SIG-M5 treated with dmso at 0.1 percent for 504 hours (cell line): ENCODE results near the gene MAP3K6.

Source experiments
- DNase-seq: peaks from one replicate; lab custom pipeline; 2025; ENCODE audit not compliant: unreplicated experiment; lab: John Stamatoyannopoulos, UW

Gene MAP3K6

DNA sequence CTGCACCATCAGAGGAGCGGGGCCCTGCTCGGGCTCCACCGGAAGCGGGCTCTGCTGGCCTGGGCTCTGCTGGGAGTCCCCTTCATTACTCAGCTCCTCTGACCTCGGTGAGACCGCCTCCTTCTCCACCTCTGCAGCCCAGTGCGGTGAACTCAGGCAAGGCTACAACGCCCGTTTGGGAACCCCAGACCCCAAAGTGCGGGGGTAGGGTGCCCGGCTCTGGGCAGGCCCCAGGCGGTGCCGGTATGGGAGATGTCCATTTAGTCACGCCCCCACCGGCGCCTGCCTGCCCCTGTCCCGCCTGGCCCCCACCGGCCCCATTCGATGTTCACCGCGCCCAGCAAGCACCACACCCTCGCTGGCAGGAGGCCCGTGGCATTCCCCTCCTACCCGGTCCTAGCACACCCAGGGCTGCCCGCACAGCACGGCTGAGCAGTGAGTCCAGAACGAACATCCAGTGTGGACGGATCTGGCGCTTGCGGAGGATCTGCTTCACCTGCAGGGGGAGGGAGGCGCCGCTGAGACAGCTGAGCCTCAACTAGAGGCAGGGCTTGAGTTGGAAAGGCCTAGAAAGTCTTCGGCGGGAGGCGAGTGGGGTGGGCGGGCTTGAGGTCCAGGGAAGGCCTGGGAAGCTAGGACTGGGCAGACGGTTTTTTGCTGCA lies 10.0 kb downstream of the MAP3K6 start:
- DNase-seq, result no peak

- DNase-seq, result no peak
Observed at GRCh38 chr1:27356277-27356618, 10.5 kb downstream of the MAP3K6 start.

DNA sequence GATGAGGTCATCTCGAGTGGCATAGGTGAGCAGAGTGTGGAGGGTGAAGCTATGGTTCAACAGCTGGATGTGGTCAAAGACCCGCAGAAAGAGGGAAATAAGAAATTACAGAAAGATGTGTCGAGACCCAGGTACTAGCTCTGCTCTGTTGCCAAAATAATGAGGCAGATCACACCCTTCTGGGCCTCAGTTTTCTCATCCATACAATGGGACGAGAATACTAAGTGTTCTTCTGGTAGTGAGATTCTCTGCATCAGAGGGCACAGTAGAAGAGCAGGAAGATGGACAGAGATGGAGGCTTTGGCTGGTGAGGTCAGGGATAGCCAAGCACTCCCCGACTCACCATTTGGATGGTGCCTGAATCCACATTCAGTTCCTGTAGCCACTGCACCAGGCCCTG lies 11.1 kb downstream of the MAP3K6 start:
- DNase-seq, result no peak

DNA sequence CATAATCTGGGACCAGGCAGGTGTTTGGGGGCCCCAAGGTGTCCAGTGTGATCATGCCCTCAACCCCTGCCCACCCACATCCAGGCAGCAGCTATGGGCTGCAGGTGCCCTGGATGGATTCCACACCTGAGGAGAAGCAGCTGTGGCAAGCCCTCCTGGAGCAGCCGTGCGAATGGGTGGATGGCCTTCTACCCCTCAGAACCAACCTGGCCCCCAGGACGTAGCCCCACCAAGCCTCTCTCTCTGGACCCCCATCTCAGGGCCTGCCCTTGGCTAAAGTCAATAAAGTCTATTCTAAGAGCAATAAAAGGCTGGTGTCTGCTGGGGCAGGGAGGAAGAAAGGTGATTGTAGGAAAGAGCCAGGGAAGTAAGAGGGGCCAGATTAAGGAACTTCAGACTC lies 13.1 kb downstream of the MAP3K6 start:
- no peak for DNase-seq

DNA sequence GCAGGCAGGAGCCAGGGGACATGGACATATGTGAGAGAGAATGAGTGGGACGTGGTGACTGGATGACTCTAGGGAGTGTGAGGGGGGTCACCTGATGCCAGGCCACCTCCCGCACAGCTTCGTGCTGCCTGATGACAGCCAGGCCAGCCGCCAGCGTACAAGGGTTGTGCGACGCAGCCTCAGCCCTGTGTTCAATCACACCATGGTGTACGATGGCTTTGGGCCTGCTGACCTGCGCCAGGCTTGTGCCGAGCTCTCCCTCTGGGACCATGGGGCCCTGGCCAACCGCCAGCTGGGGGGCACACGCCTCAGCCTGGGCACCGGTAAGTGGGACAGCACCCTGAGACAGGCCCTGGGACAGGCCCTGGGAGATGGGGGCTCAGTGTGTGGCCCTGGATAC lies 13.6 kb downstream of the MAP3K6 start:
- no peak for DNase-seq

DNA sequence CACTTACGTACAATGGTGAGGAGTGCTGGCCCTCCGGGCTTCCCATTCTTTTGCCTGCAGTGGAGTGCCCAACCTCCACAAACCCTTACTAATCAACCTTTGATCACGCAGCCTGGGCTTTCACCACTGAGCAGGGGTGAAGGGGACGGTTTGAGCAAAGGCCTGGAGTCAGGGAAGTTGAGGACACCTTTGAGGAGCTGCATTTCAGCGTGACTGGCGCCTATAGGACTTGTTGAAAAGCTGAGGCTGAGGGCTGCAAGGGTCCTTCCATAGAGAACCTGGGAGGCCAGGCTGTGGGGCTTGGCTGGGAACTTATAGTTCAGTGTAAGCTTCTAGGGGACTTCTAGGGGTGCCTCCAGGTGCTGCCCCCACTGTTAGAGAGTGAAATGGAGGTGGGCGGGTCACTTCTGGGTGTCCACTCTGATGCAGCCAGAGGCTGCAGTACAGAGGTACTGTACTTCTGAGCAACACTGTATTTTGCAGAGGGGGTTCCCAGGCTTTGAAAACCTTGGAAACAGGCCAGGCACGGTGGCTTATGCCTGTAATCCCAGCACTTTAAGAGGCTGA lies 15.1 kb downstream of the MAP3K6 start:
- DNase-seq, result no peak

DNA sequence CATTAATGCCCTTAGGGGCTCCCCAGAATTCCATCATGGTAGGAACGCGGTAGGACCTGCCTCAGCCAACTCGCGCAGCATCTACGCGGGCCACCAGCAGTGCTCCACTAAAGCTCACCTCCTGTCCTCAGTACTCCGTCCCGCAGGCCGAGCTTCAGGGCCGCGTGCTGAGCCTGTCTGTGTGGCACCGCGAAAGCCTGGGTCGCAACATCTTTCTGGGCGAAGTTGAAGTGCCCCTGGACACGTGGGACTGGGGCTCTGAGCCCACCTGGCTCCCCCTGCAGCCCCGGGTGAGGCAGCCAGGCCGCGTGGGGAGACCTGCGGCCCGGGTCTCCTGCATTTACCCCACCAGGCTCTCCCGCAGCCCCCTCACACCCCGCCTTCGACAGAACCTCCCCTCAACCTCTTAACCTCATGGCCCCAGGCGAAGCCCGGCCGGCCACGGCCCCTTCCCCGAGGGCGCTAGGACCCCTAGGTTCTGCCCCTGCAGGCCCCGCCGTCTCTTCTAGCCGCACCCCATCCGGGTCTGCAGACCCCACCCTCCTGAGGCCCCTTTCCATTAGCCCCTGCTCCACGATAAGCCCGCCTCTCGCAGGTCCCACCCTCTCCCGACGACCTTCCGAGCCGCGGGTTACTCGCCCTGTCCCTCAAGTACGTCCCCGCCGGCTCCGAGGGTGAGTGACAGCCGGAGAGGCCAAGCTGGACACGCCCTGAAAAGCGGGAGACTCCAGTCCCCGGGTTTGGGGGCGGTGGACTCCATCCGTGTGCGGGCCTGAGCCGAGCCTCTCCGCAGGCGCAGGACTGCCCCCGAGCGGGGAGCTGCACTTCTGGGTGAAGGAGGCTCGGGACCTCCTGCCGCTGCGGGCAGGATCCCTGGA lies 15.9 kb downstream of the MAP3K6 start:
- DNase-seq, result no peak

- no peak for DNase-seq
Observed at GRCh38 chr1:27349784-27350662, 16.7 kb downstream of the MAP3K6 start.

- peak; percentile 8 for DNase-seq
Observed at GRCh38 chr1:27348861-27349783, 17.6 kb downstream of the MAP3K6 start.

GRCh38 chr1:27346991-27347624 lies 19.7 kb downstream of the MAP3K6 start:
- no peak for DNase-seq

DNA sequence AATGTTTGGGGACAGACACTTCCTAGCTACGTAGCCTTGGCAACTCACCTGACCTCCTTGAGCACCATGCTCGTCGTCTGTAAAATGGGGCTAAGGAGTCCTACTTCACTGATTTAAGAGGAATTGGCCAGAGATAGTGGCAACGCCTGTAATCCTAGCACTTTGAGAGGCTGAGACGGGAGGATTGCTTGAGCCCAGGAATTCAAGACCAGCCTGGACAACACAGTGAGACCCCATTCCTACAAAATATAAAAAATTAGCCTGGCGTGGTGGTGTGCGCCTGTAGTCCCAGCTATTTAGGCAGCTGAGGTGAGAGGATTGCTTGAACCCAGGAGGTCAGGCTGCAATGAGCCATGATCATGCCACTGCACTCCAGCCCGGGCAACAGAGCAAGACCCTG lies 20.4 kb downstream of the MAP3K6 start:
- DNase-seq, result no peak

- no peak for DNase-seq
Observed at GRCh38 chr1:27345272-27345671, 21.5 kb downstream of the MAP3K6 start.

DNA sequence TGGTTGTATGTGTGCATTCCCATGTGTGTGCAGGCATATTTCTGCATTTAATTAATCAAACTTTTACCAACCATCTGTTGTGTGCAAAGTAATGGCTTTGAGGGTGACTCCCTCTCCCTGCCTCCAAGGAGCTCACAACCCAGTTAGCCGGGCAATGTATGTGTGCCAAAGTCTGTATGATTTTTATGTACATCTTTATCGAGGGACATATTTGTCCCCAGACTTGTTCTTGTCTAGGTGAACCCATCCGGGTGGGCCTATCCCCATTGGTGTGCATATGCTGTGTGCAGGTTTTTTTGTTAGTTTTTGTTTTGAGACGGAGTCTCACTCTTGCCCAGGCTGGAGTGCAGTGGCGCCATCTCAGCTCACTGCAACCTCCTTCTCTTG lies 23.1 kb downstream of the MAP3K6 start:
- no peak for DNase-seq

- peak; percentile 89 for DNase-seq
Observed at GRCh38 chr1:27342778-27343638, 23.8 kb downstream of the MAP3K6 start.

DNA sequence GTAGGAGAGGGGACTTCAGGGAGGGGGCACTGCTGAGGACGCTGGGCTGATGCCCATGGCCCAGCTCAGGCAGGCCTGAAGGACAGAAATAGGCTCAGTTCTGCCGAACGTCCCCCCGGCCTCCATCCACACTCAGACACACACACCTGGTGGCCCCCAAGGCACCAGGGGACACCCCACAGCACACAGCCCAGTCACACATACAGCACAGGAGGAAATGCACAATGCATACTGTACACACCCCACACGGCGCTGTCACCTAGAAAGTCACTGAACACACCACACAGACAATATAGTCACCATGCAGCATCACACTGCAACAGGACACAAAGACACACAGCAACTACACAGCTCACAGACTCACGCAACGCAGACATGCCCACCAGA lies 24.4 kb downstream of the MAP3K6 start:
- peak; percentile 43 for DNase-seq

DNA sequence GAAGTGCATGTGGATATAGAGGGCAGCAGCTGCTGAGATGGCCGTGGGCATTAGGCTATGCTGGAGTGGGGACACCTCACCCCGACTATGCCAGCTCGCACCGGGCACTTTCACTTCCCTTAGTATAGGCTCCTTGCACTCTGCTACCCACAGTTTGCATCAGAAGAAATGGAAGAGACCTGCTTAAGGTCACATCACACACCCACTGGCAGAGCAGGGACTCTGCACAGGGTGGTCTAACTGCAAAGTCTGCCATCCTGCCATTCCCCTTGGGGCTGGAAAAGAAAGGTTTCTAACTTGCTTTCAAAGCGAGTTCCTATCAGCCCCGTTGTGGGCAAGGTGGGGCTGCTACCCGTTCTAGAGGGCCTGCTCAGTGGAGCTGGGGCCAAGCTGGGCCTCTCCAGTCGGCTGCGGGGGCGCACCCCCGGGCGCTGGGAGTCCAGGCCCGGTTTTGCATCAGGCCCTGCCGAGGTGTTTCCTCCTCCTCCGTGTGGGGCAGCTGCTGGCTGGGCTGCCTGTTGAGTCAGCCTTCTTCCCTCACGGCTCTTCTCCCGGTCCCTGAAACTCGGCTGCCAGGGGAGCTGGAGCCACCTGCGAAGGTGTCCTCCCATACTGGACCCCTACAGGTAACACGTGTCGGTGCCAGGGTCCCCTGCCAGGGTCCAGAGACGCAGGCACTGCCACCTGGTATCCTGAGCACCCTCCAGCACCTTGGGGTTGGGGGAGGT lies 25.1 kb downstream of the MAP3K6 start, which contains the start of gene SYTL1:
SYTL1 (plus strand) TSS at position 498 of the 728 bp plus-strand sequence. CDS start 3,313 bp downstream, outside the sequence.
- peak; percentile 84 for DNase-seq

GRCh38 chr1:27339213-27339612 lies 27.5 kb downstream of the MAP3K6 start:
- DNase-seq, result no peak

DNA sequence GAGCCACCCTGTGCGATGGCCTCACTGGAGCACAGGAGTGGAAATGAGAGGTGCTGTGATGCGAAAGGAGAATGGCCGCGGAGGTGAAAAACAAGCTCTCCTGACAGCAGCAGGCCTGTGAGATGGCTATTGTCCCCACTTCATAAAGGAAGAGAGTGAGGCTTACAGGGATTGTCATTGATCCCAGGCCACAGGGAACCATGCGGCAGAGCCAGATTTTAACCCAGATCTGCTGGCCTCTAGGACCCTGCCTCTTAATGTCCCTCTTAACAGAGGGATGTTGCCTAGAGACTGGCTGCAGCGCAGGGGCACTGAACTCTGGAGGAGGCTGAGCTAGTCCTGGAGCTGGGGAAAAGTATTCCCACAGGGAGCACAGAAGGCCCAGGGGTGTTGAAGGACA lies 28.0 kb downstream of the MAP3K6 start:
- no peak for DNase-seq
